ENCODE measurements around the gene ARHGEF28.

ARHGEF28 gene

GRCh38 chr5:73631500-73631899 is 5.5 kb downstream of the ARHGEF28 start:
- Histone ChIP-seq H3K27ac (replicated peaks) (no peak overlapping the region), H3K27me3 (ENCODE audit: insufficient read depth, poor library complexity, severe bottlenecking) (no peaks in the 10 kb centered on the region), H3K4me3 (replicated peaks; ENCODE audit: insufficient read depth, low read length) (no peak overlapping the region)
- DNase-seq (ENCODE audit: low read depth in 1 of 2, low spot score in 1 of 2), result no peak
- TF ChIP-seq SPI1 (IDR thresholded peaks at IDR 0.05; ENCODE audit: borderline replicate concordance, low read depth) (no peak), REST (IDR thresholded peaks at IDR 0.05; ENCODE audit: insufficient replicate concordance, low read depth) (no peak), POLR2AphosphoS5 (IDR thresholded peaks at IDR 0.05; ENCODE audit: low read depth) (no peak), CTCF (IDR thresholded peaks at IDR 0.05; ENCODE audit: insufficient read depth, low read length) (no peak), GABPA (IDR thresholded peaks at IDR 0.05; ENCODE audit: low read depth) (no peak)

- no peak overlapping the region for H3K27ac ChIP-seq (replicated peaks)
- TF ChIP-seq SPI1 (IDR thresholded peaks at IDR 0.05; ENCODE audit: borderline replicate concordance, low read depth) (no peak), CTCF (IDR thresholded peaks at IDR 0.05; ENCODE audit: insufficient read depth, low read length) (no peak), POLR2AphosphoS5 (IDR thresholded peaks at IDR 0.05; ENCODE audit: low read depth) (no peak), GABPA (IDR thresholded peaks at IDR 0.05; ENCODE audit: low read depth) (no peak), REST (IDR thresholded peaks at IDR 0.05; ENCODE audit: insufficient replicate concordance, low read depth) (no peak)
- no peak for DNase-seq (ENCODE audit: low read depth in 1 of 2, low spot score in 1 of 2)
- no peaks in the 10 kb centered on the region for H3K27me3 ChIP-seq (ENCODE audit: insufficient read depth, poor library complexity, severe bottlenecking)
- no peak overlapping the region for H3K4me3 ChIP-seq (replicated peaks; ENCODE audit: insufficient read depth, low read length)
Observed at GRCh38 chr5:73633060-73633459, 7.1 kb downstream of the ARHGEF28 start.

GRCh38 chr5:73636408-73636807 is 10.4 kb downstream of the ARHGEF28 start:
- DNase-seq (ENCODE audit: low read depth in 1 of 2, low spot score in 1 of 2), result no peak
- Histone ChIP-seq H3K4me3 (replicated peaks; ENCODE audit: insufficient read depth, low read length) (no peak overlapping the region), H3K27me3 (ENCODE audit: insufficient read depth, poor library complexity, severe bottlenecking) (no peaks in the 10 kb centered on the region), H3K27ac (replicated peaks) (no peak overlapping the region)
- TF ChIP-seq SPI1 (IDR thresholded peaks at IDR 0.05; ENCODE audit: borderline replicate concordance, low read depth) (no peak), REST (IDR thresholded peaks at IDR 0.05; ENCODE audit: insufficient replicate concordance, low read depth) (no peak), CTCF (IDR thresholded peaks at IDR 0.05; ENCODE audit: insufficient read depth, low read length) (no peak), GABPA (IDR thresholded peaks at IDR 0.05; ENCODE audit: low read depth) (no peak), POLR2AphosphoS5 (IDR thresholded peaks at IDR 0.05; ENCODE audit: low read depth) (no peak)

Data from HL-60 (cell line).